Activated naive CD4-positive, alpha-beta T cell treated with Interleukin-2 at 50 U/mL for 16 hours (primary cell): ENCODE measurements around the gene SLC19A1.

Source experiments
- DNase-seq: peaks from one replicate; pipeline ENCODE4 v3.0.0-alpha.2; 2020

SLC19A1 gene

GRCh38 chr21:45475797-45476570 is 66.3 kb downstream of the SLC19A1 start:
- no peak for DNase-seq

GRCh38 chr21:45475004-45475685 is 67.1 kb downstream of the SLC19A1 start:
- DNase-seq = no peak

- no peak for DNase-seq
Measured at GRCh38 chr21:45474323-45474950, 67.8 kb downstream of the SLC19A1 start.

DNA sequence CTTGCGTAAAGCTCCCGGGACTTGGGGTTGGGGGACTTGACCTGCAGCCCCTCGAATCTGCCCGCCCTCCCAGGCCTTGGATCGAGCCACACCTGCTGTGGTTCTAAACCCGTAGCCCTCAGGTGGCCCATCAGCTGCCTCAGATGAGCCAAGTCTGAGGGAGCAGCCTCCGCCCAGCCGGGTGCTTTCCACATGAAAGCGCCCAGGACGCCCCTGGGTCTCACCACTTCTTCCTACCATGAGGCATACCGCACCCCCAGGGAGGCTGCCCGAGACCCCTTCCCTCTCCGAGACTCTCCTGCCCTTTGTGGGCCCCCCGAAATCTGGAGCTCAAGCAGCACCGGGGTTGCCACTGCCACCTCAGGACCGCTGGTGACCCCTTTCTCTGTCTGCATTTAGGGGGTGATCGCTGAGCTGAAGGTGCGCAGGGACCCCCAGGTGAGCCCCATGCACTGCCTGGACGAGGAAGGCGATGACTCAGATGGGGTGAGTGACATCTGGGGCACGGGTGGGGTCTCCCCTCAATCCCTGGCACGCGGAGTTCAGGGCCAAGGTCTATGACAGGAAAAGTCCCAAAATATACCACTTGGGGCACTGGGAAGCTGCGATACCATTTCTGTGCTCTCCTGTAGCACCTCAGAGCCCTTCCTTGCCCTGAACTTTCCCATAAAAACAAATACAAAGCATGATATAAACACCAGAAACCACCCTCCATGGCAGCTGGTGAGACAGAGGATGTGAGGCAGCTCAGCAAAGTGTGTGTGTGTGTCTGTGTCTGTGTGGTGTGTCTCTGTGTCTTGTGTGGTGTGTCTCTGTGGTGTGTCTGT is 68.5 kb downstream of the SLC19A1 start:
- no peak for DNase-seq

DNA sequence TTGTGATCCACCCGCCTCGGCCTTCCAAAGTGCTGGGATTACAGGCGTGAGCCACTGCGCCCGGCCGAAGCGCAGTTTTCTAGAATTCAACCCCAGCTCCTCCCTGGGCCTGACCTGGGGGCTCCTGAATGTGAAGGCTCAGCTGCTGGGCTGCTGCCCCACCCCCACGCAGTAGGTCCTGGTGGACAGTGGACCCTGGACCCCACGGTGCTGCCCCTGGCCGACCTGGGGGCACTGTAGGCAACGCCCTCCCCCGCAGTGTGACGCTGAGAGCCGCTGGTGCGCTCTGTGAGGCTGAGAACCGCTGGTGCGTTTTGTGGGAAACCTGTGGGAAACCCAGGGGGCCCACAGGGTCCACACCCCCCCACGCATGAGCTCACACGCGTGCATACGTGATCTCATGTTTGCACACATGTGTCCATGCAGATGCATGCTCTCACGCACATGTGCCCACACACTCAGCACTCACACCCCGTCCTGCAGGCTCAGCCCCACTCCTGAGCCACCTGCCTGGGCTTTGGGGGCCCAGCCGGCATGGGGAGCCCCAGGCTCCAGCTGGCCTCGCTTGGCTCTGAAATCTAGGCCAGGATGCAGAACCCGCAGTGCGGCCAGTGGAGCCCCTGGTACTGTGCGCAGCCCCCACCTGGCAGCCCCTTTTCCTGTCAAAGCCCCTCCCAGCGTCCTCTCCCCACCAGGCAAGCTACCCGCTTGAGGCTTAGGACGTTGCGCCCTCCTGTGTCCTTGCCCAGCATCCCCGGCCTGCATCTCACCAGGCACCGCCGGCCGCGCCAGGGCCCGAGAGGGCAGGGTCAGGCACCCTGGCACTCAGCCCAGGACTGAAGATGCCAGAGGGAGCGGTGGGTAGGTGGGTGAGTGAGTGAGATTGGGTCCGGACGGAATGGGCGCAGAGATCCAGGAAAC is 69.5 kb downstream of the SLC19A1 start:
- no peak for DNase-seq

- no peak for DNase-seq
Measured at GRCh38 chr21:45471525-45472221, 70.6 kb downstream of the SLC19A1 start.

DNA sequence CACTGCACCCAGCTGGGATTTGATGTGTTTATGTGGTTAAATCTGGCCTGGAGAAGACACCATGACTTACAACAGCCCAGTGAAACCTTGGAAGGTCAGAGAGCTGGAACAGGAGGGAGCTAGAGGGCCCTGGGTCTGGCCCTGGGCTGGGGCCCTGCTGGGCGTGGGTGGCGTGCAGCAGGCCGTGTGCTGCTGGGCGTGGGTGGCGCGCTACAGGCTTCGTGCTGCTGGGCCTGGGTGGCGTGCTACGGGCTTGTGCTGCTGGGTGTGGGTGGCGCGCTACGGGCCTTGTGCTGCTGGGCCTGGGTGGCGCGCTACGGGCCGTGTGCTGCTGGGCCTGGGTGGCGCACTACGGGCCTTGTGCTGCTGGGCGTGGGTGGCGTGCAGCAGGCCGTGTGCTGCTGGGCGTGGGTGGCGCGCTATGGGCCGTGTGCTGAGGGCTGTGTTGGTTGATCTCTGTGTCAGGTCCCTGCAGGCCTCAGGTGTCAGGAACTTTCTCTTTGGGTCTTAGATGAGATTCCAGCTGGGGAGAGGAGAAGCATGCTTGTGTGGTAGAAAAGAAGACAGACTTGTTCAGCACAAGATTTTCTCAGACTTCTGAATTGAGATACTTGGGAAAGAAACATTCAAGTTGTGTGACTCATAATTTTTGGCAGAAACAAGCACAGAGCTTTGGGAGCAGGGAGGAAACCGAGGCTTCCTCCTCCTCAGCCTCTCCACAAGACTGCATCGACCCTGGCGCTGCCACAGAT is 71.3 kb downstream of the SLC19A1 start:
- DNase-seq = peak; percentile 64

DNA sequence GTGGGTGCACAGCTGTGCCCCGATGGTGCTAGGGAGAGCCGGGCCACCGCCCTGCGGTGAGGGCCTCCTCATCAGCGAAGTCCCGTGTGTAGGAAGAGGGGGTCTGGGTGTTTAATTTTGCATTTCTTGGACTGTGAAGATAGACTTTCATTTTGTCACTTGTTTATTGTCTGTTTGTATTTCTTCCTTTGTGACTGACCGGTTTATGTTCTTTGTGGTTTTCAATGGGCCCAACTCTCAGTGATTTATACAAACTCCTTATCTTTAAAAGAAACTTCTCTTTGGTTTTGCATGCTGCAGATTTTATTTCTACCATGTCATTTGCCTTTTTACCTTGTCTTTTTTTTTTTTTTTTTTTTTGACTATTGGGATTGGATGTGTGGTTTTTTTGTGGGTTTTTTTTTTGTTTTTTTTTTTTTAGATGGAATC is 72.1 kb downstream of the SLC19A1 start:
- DNase-seq = no peak

DNA sequence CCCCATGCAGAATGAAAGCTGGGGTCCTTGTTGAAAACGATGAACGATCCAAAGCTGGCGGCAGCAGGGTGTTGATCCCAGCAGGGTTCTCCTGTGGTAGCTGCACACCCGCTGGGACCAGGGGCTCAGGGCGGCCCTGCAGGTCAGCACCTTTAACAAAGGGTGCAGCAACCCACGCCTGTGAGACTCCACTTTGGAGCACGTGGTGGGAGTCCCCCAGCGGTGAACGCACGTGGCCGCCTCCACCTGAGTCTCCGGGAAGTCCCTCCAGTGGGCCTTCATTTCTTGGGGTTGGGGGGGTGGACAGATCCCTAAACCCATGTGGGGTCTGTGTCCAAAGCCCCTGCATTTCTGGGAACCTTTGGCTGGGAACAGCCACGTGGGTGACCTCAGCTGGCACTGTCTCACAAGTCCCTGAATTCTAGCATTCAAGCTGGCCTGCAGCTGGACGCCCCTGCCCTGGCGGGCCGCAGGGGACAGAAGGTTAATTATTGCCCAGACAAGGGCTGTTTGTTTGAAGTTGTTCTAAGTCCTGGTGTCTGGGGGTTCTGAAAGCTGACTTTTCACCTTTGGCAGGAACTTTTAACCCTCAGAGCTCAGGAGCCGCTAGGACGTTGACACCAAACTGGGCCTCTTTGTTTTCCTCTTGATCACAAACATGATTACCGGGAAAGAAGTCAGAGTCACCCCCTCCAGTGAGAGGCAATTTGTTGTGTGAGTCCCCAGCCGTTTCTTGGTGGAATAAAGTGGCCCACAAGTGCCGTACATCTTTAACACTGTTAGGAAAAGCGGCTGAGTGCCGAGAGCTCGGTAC is 72.8 kb downstream of the SLC19A1 start:
- no peak for DNase-seq

DNA sequence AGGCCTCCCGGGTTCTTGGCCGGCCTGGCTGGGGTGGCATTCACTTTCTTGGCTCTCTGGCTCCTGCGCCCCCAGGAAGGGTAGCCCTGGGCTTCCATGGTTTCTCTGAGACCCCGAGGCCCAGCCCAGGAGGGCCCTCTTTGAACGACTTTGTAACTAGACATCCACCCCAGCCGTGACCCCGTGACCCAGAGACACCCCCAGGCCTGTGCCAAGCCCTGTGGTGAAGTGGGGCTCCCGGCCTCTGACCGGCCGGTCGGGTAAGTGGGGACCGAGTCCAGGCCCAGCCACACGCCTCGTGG is 73.3 kb downstream of the SLC19A1 start:
- no peak for DNase-seq

GRCh38 chr21:45468051-45468970 is 73.9 kb downstream of the SLC19A1 start:
- DNase-seq = no peak

GRCh38 chr21:45467221-45467779 is 74.9 kb downstream of the SLC19A1 start:
- DNase-seq = no peak

DNA sequence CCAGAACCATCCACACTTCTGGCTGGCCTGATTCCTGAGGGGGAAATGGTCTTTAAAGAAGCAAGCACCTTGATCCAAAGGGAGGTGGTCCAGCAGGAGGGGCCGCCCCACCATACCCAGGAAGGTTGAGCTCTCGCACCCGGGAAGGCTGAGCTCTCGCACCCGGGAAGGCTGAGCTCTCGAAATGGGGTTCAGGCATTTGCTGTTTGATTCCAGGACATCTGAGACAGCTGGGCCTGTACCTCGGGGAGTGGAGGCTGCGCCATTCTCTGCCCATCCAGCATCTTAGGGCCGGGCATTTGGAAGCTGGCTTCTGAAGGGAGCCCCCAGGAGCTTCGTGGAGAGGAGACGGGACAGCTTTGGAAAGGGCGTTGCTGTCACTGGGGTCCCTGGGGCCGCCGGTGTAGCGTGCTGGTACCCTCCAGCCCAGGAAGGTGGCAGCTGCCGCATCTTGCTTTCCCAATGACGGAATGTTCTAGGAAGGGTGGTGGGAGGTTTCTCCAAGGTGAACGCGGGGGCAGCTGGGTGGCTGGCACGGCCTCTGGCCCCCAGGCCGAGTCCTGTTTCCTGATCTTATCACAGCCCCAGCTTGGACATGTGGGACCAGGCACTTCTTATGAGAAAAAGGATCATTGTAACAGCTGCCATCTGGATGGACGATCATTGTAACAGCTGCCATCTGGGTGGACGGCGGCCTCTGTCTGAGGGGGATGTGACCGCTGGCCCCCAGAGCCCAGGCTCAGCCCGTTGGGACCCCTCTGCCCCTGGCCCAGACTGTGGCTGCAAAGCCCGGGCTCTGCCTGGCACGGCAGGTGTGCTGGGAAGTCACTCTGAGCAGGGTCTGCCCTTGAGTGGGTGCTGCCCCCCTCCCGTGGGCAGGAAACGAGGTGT is 75.7 kb downstream of the SLC19A1 start:
- DNase-seq = no peak

DNA sequence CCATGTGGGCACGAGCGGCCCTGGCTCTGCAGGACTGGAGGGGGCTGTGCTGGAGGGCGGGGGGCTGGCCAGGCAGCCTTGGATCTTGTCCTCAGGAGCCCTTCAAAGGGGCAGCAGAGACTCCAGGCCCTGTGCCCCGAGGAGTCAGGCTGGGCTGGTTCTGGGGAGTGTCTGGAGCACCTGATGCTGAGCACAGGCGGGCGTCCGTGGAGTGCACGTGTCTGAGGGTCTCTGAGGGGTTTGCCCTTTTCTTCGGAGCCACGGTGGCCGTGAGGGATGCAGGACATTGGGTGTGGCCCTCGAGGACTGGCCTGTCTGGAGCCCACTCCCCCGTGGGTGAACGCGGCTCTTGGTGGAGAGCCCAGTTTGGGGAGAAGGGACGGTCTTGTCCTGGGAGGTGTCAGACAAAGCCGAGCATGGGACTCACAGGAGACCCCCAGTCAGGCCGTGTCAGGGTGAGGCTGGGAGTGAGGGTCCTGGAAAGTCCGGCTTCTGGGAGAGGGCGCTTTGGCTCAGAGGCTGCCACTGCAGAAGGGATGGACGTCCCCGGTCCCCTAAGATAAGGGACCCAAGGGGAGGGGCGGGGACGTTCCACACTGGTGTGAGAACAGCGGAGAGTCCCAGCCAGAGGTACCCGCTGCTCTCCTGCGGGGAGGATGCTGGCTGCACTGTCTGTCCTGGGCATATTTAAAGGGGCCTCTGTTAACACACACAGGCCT is 76.5 kb downstream of the SLC19A1 start:
- no peak for DNase-seq

GRCh38 chr21:45465105-45465504 is 77.1 kb downstream of the SLC19A1 start:
- DNase-seq = no peak

DNA sequence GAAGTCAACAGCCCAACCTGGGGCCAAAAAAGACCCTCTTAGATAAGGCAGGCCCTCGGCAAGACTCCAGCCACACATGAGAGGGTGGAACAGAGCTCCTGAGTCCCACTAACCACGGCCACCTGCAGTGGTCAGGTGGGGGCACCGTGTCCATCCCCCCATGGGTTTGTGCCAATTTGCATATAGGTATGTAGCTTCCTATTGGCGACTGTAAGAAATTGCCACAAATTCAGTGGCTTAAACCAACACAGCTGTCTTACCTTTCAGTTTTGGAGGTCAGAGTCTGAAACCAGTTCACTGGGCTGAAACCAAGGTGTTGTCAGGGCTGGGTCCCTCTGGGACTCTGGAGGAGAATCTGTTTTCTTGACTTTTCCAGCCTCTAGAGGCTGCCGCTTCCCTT is 77.9 kb downstream of the SLC19A1 start:
- DNase-seq = no peak

DNA sequence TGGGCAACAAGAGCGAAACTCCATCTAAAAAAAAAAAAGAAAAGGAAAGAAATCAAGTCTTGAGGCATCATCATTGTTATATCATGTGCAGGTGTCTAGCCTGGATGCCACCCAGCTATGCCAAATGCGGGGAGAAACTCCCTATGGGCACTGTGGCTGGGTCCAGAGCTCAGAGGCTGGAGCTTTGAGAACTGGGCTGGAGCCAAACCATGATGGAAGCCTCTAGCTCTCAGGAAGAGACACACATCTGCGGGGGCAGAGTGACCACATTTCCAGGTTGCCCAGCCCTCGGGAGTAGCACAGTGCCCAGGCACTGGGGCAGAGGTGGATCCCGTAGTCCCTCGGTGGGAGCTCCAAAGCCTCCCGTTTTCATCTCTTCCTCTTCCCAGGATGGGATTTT is 78.4 kb downstream of the SLC19A1 start:
- DNase-seq = no peak
